Fibroblast of skin of right biceps (primary cell): Measurements from ENCODE around the gene PAK1.

Experiments
- DNase-seq: peaks from one replicate; pipeline ENCODE4 v3.0.0-alpha.2; 2013

Gene PAK1

GRCh38 chr11:77370217-77370616 lies 103.7 kb downstream of the PAK1 start:
- DNase-seq, result no peak

- peak; percentile 85 for DNase-seq
Observed at GRCh38 chr11:77361184-77361583, 112.7 kb downstream of the PAK1 start.

GRCh38 chr11:77359481-77359880 lies 114.4 kb downstream of the PAK1 start:
- DNase-seq, result no peak

- peak; percentile 29 for DNase-seq
Observed at GRCh38 chr11:77353131-77353530, 120.8 kb downstream of the PAK1 start.

GRCh38 chr11:77351281-77351886 lies 122.5 kb downstream of the PAK1 start:
- DNase-seq, result no peak

- DNase-seq, result no peak
Observed at GRCh38 chr11:77347948-77348347, 125.9 kb downstream of the PAK1 start.

GRCh38 chr11:77346906-77347603 lies 126.8 kb downstream of the PAK1 start:
- DNase-seq, result peak; percentile 97

- DNase-seq, result peak; percentile 85
Observed at GRCh38 chr11:77345621-77346020, 128.3 kb downstream of the PAK1 start.

- DNase-seq, result no peak
Observed at GRCh38 chr11:77340501-77340900, 133.4 kb downstream of the PAK1 start.

GRCh38 chr11:77332259-77332658 lies 141.6 kb downstream of the PAK1 start:
- no peak for DNase-seq

- DNase-seq, result no peak
Observed at GRCh38 chr11:77325159-77325558, 148.7 kb downstream of the PAK1 start.

- DNase-seq, result no peak
Observed at GRCh38 chr11:77324508-77324907, 149.4 kb downstream of the PAK1 start.

- DNase-seq, result peak; percentile 18
Observed at GRCh38 chr11:77322926-77323590, 150.8 kb downstream of the PAK1 start.

- DNase-seq, result peak; percentile 57
Observed at GRCh38 chr11:77322506-77322905, 151.4 kb downstream of the PAK1 start.

GRCh38 chr11:77320351-77320750 lies 153.5 kb downstream of the PAK1 start:
- DNase-seq, result peak; percentile 64

GRCh38 chr11:77318600-77318999 lies 155.3 kb downstream of the PAK1 start:
- no peak for DNase-seq

- DNase-seq, result no peak
Observed at GRCh38 chr11:77316733-77317342, 157.1 kb downstream of the PAK1 start.

GRCh38 chr11:77312107-77312506 lies 161.8 kb downstream of the PAK1 start:
- DNase-seq, result no peak

GRCh38 chr11:77311701-77312100 lies 162.2 kb downstream of the PAK1 start:
- DNase-seq, result no peak

GRCh38 chr11:77310721-77311120 lies 163.2 kb downstream of the PAK1 start:
- no peak for DNase-seq

GRCh38 chr11:77309401-77310085 lies 164.4 kb downstream of the PAK1 start:
- DNase-seq, result peak; percentile 17

GRCh38 chr11:77308838-77309237 lies 165.1 kb downstream of the PAK1 start:
- no peak for DNase-seq

- DNase-seq, result no peak
Observed at GRCh38 chr11:77303328-77303727, 170.6 kb downstream of the PAK1 start.
